Measurements from ENCODE around the gene IRAK3.
"Not testable (repeated sequence)": the region's sequence is repeated elsewhere in the genome, so short reads cannot be mapped to it uniquely, and the experiment has no call there.

Gene IRAK3

GRCh38 chr12:66302827-66303169 is 113.8 kb downstream of the IRAK3 start:
- no peak for DNase-seq (ENCODE audit: low read depth, low spot score)

DNA sequence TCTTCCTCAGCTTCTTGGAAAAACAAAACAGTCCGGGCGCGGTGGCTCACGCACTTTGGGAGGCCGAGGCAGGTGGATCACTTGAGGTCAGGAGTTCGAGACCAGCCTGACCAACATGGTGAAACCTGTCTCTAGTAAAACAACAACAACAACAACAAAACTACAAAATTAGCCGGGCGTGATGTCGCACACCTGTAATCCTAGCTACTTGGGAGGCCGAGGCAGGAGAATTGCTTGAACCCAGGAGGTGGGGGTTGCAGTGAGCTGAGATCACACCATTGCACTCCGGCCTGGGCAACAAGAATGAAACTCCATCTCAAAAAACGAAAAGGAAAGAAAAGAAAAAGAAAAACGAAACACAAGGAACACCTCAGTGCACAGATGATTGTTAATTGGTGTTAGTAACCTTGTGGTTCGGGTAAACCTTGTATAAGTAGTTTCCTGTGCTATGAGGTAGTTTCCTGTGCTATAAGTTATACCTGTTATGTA is 114.3 kb downstream of the IRAK3 start:
- DNase-seq (ENCODE audit: low read depth, low spot score) = not testable (repeated sequence)
